IgD-negative memory B cell (primary cell): ENCODE measurements around the gene SBK3. TPM values are rescaled to one million over a fixed set of nuclear protein-coding genes. Genes with fewer than 3 reads are reported as not detected.
"Not testable (repeated sequence)": the region's sequence is repeated elsewhere in the genome, so short reads cannot be mapped to it uniquely, and the experiment has no call there.

Experiments used
- H3K27ac Mint-ChIP-seq, 3 donors: one replicate each; pipeline ENCODE4 v1.8.0; 2020 to 2022; ENCODE audit warnings: mild to moderate bottlenecking in 3 of 3, mixed read lengths in 3 of 3, moderate library complexity in 1 of 3
- H3K27me3 Mint-ChIP-seq: one replicate; pipeline ENCODE4 v1.8.0; 2021; ENCODE audit warnings: mixed read lengths
- H3K36me3 Mint-ChIP-seq: one replicate; pipeline ENCODE4 v1.8.0; 2020; ENCODE audit warnings: mild to moderate bottlenecking, mixed read lengths
- H3K4me1 Mint-ChIP-seq, 3 donors: one replicate each; pipeline ENCODE4 v1.8.0; 2020 to 2022; ENCODE audit warnings: mixed read lengths in 3 of 3, mild to moderate bottlenecking in 1 of 3
- H3K4me3 Mint-ChIP-seq, 4 donors: one replicate each; pipeline ENCODE4 v1.8.0; 2020 to 2022; ENCODE audit warnings: mild to moderate bottlenecking in 4 of 4, mixed read lengths in 4 of 4, moderate library complexity in 3 of 4
- H3K9me3 Mint-ChIP-seq, 3 donors: one replicate each; pipeline ENCODE4 v1.8.0; 2020 to 2021; ENCODE audit warnings: mixed read lengths in 3 of 3, mild to moderate bottlenecking in 1 of 3
- polyA plus RNA-seq: library from polyadenylated mRNA; unstranded; fragments of 300-500 nt; fragmentation: Illumina TruSeq; gene quantifications from one replicate; pipeline ENCODE4 v1.2.3, GENCODE V29; 2021

SBK3 gene
- polyA plus RNA-seq, 1 donor from 2014 or later: not detected

GRCh38 chr19:55539090-55539984 lies 6.0 kb downstream of the SBK3 start:
- Mint-ChIP-seq H3K36me3 (no peaks in the 10 kb centered on the region), H3K9me3 (peaks cover 0 to 5% (median 3%) of the 10 kb centered on the region in 3 donors), H3K27me3 (peaks cover 4% of the 10 kb centered on the region), H3K4me1 (no peaks in the 10 kb centered on the region), H3K4me3 (no peak overlapping the region), H3K27ac (no peak overlapping the region)

DNA sequence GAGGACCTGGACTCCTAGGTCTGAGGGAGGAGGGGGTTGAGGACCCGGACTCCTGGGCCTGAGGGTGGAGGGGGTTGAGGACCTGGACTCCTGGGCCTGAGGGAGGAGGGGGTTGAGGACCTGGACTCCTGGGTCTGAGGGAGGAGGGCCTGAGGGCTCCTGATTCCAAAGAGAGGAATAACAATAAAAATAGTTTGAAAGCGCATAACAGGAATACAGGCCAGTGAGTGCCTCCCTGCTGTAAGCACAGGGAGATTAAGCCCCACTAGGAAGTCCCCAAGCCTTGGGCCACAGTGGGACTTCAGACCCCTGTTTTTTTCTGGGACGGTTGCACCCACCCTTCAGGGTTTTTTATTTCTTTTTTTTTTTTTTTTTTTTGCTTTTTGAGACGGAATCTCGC lies 7.2 kb downstream of the SBK3 start:
- H3K4me3 Mint-ChIP-seq: no peak overlapping the region

GRCh38 chr19:55537741-55538111 lies 7.6 kb downstream of the SBK3 start:
- H3K36me3 Mint-ChIP-seq: peaks cover 2% of the 10 kb centered on the region
- H3K27me3 Mint-ChIP-seq: peaks cover 4% of the 10 kb centered on the region
- no peaks in the 10 kb centered on the region for H3K4me1 Mint-ChIP-seq
- H3K27ac Mint-ChIP-seq: peak overlapping the region in 1 of 3 donors; percentile 35
- no peak overlapping the region for H3K4me3 Mint-ChIP-seq
- peaks cover 0 to 5% (median 3%) of the 10 kb centered on the region in 3 donors for H3K9me3 Mint-ChIP-seq

More for the DNA sequence above, 7.2 kb downstream of the SBK3 start:
- H3K27ac Mint-ChIP-seq: no peak overlapping the region
- peaks cover 4% of the 10 kb centered on the region for H3K27me3 Mint-ChIP-seq
- H3K4me1 Mint-ChIP-seq: no peaks in the 10 kb centered on the region
- H3K9me3 Mint-ChIP-seq: peaks cover 0 to 5% (median 3%) of the 10 kb centered on the region in 3 donors
- peaks cover 2% of the 10 kb centered on the region for H3K36me3 Mint-ChIP-seq

DNA sequence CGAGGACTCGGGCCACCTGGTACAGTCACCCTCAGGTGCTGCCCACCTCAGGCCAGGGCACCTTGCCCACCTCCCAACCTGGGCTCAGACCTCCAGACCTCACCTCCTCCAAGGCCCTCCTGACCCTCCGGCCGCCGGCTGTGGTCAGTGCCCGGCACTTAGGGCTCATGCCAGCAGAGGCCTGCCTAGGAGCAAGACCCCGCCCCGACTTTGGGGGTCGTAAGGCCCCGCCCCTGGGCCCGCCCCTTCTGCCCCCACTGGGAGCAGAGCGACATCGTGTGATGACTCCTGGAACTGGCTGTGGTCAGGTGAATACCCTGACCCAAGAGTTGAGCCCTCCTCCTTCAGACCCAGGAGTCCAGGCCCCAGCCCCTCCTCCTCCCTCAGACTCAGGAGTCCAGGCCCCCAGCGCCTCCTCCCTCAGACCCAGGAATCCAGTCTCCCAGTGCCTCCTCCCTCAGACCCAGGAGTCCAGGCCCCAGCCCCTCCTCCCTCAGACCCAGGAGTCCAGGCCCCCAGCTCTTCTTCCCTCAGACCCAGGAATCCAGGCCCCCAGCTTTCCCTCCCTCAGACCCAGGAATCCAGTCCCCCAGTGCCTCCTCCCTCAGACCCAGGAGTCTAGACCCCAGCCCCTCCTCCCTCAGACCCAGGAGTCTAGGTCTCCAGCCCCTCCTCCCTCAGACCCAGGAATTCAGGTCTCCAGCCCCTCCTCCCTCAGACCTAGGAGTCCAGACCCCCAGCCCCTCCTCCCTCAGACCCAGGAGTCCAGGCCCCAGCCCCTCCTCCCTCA lies 8.2 kb downstream of the SBK3 start, which contains the start of gene SBK2:
Gene SBK2 (minus strand): TSS at position 183 of the 790 bp plus-strand sequence. CDS start 839 bp downstream, outside the sequence.
- peaks cover 4% of the 10 kb centered on the region for H3K27me3 Mint-ChIP-seq
- no peaks in the 10 kb centered on the region for H3K4me1 Mint-ChIP-seq
- H3K4me3 Mint-ChIP-seq: no peak within 1 kb of the TSS
- H3K9me3 Mint-ChIP-seq: peaks cover 0 to 5% (median 3%) of the 10 kb centered on the region in 3 donors
- peak within 1 kb of the TSS in 1 of 3 donors; percentile 35 for H3K27ac Mint-ChIP-seq
- peaks cover 2% of the 10 kb centered on the region for H3K36me3 Mint-ChIP-seq

GRCh38 chr19:55536366-55536765 lies 9.0 kb downstream of the SBK3 start:
- H3K4me3 Mint-ChIP-seq: no peak overlapping the region
- H3K27ac Mint-ChIP-seq: no peak overlapping the region
- H3K36me3 Mint-ChIP-seq: peaks cover 2% of the 10 kb centered on the region
- H3K9me3 Mint-ChIP-seq: no peaks in the 10 kb centered on the region
- peaks cover 1% of the 10 kb centered on the region for H3K27me3 Mint-ChIP-seq
- no peaks in the 10 kb centered on the region for H3K4me1 Mint-ChIP-seq

DNA sequence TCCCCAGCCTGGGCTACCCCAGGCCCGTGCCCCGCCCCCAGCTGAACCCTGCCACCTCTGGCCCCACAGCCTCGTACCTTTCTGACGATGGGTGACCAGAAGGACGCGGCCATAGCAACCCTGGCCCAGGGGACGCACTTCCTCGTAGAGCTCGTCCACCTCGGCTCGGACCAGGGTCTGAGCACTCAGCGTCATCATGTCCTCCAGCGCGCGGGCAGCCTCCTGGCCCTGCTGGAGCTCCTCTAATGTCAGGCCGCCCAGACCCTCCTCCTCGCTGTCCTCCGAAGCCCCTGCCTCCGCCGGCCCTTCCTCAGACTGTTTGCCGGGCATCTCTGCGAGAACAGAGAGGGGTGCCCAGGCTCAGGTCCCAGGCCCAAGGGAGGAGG lies 9.4 kb downstream of the SBK3 start:
- H3K27ac Mint-ChIP-seq: no peak overlapping the region

GRCh38 chr19:55535173-55535964 lies 10.0 kb downstream of the SBK3 start:
- peaks cover 2% of the 10 kb centered on the region for H3K36me3 Mint-ChIP-seq
- H3K9me3 Mint-ChIP-seq: no peaks in the 10 kb centered on the region
- no peak overlapping the region for H3K4me3 Mint-ChIP-seq
- no peak overlapping the region for H3K27ac Mint-ChIP-seq
- peaks cover 1% of the 10 kb centered on the region for H3K27me3 Mint-ChIP-seq
- no peaks in the 10 kb centered on the region for H3K4me1 Mint-ChIP-seq

More for the DNA sequence above, 9.4 kb downstream of the SBK3 start:
- Mint-ChIP-seq H3K27me3 (peaks cover 1% of the 10 kb centered on the region), H3K4me3 (no peak overlapping the region), H3K4me1 (no peaks in the 10 kb centered on the region), H3K36me3 (peaks cover 2% of the 10 kb centered on the region), H3K9me3 (no peaks in the 10 kb centered on the region)

- H3K4me1 Mint-ChIP-seq, H3K9me3 Mint-ChIP-seq, H3K27ac Mint-ChIP-seq, H3K27me3 Mint-ChIP-seq, H3K36me3 Mint-ChIP-seq, H3K4me3 Mint-ChIP-seq: not testable (repeated sequence)
Measured at GRCh38 chr19:55534280-55534679, 11.1 kb downstream of the SBK3 start.

DNA sequence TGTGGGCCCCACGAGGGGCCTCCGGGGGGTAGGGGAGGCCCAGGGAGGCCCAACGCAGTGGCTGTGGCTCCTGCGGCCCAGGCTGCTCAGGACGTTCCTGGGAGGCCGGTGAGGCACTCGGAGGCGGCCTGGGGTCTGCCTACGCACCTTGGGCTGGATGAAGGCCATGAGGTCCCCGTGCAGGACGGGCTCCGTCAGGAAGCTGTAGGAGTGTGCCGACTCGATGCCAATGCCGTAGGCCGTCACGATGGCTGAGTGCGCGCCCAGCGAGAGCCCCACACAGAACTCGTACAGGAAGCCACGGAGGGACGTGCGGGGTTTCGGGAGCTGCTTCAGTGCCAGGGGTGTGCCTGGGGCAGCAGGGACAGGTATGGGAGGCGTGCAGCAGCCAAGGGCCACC lies 14.3 kb downstream of the SBK3 start:
- peaks cover 1% of the 10 kb centered on the region for H3K27me3 Mint-ChIP-seq
- no peak overlapping the region for H3K4me3 Mint-ChIP-seq
- H3K4me1 Mint-ChIP-seq: no peaks in the 10 kb centered on the region
- H3K27ac Mint-ChIP-seq: no peak overlapping the region
- no peaks in the 10 kb centered on the region for H3K9me3 Mint-ChIP-seq
- peaks cover 2% of the 10 kb centered on the region for H3K36me3 Mint-ChIP-seq

DNA sequence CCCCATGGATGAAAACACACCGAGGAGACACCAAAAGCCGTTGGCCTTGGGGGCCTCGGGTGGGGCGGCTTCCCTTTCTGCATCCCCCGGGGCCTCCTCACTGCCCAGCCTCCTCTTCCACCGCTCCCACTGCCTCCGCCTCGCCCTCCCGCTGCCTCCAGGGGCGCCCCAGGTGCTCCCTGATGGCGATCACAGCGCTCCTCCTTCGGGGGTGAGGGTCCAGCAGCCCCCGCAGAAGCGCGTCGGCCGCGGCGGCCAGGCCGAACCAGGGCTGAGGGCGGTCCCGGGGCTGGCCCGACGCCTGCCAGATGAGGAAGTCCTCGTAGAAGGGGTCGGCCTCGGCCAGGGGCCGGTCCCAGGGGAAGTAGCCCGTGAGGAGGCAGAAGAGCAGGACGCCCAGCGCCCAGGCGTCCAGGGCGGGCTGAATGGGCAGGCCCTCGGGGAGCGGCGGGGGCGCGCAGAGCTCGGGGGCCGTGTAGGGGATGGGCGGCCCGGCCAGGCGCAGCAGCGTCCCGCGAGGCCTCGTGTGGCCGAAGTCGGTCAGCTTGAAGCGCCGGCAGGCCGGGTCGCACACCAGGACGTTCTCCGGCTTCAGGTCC lies 15.6 kb downstream of the SBK3 start:
- peaks cover 1% of the 10 kb centered on the region for H3K27me3 Mint-ChIP-seq
- peaks cover 2% of the 10 kb centered on the region for H3K36me3 Mint-ChIP-seq
- H3K9me3 Mint-ChIP-seq: no peaks in the 10 kb centered on the region
- no peak overlapping the region for H3K4me3 Mint-ChIP-seq
- no peaks in the 10 kb centered on the region for H3K4me1 Mint-ChIP-seq
- no peak overlapping the region for H3K27ac Mint-ChIP-seq

DNA sequence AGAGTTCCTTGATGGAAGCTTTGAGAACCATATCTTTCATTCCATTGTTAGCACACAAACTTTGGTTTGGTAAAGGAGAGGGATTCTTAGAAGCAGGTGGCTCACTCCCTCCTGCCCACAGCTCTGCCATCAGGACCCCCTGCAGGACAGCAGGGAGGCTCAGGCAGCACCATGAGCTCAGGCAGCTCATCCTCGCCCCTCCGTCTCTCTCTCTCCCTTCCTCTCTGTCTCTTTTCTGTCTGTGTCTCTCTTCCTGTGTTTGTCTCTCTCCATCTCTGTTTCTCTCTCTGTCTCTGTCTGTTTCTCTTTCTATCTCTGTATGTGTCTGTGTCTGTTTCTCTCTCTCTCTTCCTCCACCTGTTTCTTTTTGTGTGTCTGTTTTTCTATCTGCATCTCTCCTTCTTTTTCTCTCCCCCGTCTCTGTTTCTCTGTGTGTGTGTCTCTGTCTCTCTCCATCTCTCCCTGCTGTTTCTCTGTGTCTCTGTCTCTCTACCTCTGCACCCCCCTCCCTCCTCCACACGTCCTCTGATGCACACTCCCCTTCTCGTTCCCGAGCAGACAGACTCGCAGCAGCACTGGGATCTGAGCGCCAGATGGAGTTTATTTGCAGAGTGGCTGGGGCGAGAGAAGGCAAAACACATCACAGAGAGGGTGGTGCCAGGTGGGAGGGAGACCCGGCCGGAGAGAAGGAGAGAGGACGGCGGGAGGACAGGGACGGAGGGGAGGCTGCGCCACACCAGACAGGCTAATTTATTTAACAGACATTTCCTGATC lies 17.1 kb downstream of the SBK3 start:
- Mint-ChIP-seq H3K4me3 (no peak overlapping the region), H3K27me3 (no peaks in the 10 kb centered on the region), H3K27ac (no peak overlapping the region), H3K9me3 (no peaks in the 10 kb centered on the region), H3K4me1 (no peaks in the 10 kb centered on the region), H3K36me3 (no peaks in the 10 kb centered on the region)

- Mint-ChIP-seq H3K27me3 (no peaks in the 10 kb centered on the region), H3K4me3 (no peak overlapping the region)
Measured at GRCh38 chr19:55527197-55528029, 17.9 kb downstream of the SBK3 start.

More at GRCh38 chr19:55527197-55528029, 17.9 kb downstream of the SBK3 start:
- H3K4me1 Mint-ChIP-seq: no peaks in the 10 kb centered on the region
- no peak overlapping the region for H3K27ac Mint-ChIP-seq
- no peaks in the 10 kb centered on the region for H3K36me3 Mint-ChIP-seq
- H3K9me3 Mint-ChIP-seq: no peaks in the 10 kb centered on the region
